ENCODE measurements around the gene UBXN1. TPM values are rescaled to one million over a fixed set of nuclear protein-coding genes. Genes with fewer than 3 reads are reported as not detected.

UBXN1 gene
- total RNA-seq, 2 experiments from 2014 or later: 101 to 129 TPM

GRCh38 chr11:62687508-62688396 is 8.9 kb upstream of the UBXN1 start:
- no peak for DNase-seq (ENCODE audit: low spot score)
- Histone ChIP-seq H2AFZ (ENCODE audit: low read length) (no peak overlapping the region), H3K9me2 (ENCODE audit: insufficient read depth, low read length) (no peaks in the 10 kb centered on the region), H4K20me1 (ENCODE audit: insufficient read depth, low read length) (no peaks in the 10 kb centered on the region), H3K36me3 (ENCODE audit: insufficient read depth, low read length) (peaks cover 35% of the 10 kb centered on the region), H3K9me3 (ENCODE audit: low read length) (no peaks in the 10 kb centered on the region), H3K27ac (ENCODE audit: low read depth, low read length, poor library complexity, severe bottlenecking) (no peak overlapping the region), H3K4me3 (ENCODE audit: low read depth, low read length, poor library complexity, severe bottlenecking) (no peak overlapping the region), H3K79me2 (ENCODE audit: insufficient read depth, low read depth, low read length) (no peaks in the 10 kb centered on the region), H3K4me1 (ENCODE audit: insufficient read depth, low read length, poor library complexity, severe bottlenecking) (no peaks in the 10 kb centered on the region), H3K4me2 (ENCODE audit: low read length) (no peak overlapping the region)
- ChIA-PET POLR2A (interaction anchor here (1.9 kb wide), 1 partner anchor 40 kb away, joined by 4 read pairs; the partner anchor contains the start of gene HNRNPUL2), CTCF (ENCODE audit: unreplicated experiment) (no interaction called here)
- intact Hi-C loops (cut with micrococcal nuclease; ENCODE audit: unreplicated experiment): no loop called here
- no peak for TF ChIP-seq EZH2phosphoT487 (IDR thresholded peaks at IDR 0.05; ENCODE audit: borderline replicate concordance, low read depth, low read length)
- TF ChIP-seq CTCF (conservative IDR thresholded peaks at IDR 0.05; ENCODE audit: low read length): no peak
- no TSS peak for BruUV-seq (replicated peaks)

- no peaks in the 10 kb centered on the region for H3K9me2 ChIP-seq (ENCODE audit: insufficient read depth, low read length)
- TF ChIP-seq EZH2phosphoT487 (IDR thresholded peaks at IDR 0.05; ENCODE audit: borderline replicate concordance, low read depth, low read length): no peak
- TF ChIP-seq CTCF (conservative IDR thresholded peaks at IDR 0.05; ENCODE audit: low read length): no peak
- ChIA-PET POLR2A (no interaction called here), CTCF (ENCODE audit: unreplicated experiment) (interaction anchor here (1.0 kb wide), 1 partner anchor 71 kb away, joined by 5 read pairs; the partner anchor contains the start of gene ZBTB3)
- intact Hi-C loops (cut with micrococcal nuclease; ENCODE audit: unreplicated experiment): no loop called here
- no peaks in the 10 kb centered on the region for H4K20me1 ChIP-seq (ENCODE audit: insufficient read depth, low read length)
- DNase-seq (ENCODE audit: low spot score): no peak
- H3K27ac ChIP-seq (ENCODE audit: low read depth, low read length, poor library complexity, severe bottlenecking): no peak overlapping the region
- H2AFZ ChIP-seq (ENCODE audit: low read length): no peak overlapping the region
- H3K4me3 ChIP-seq (ENCODE audit: low read depth, low read length, poor library complexity, severe bottlenecking): no peak overlapping the region
- no peaks in the 10 kb centered on the region for H3K9me3 ChIP-seq (ENCODE audit: low read length)
- no TSS peak for BruUV-seq (replicated peaks)
- peaks cover under 1% of the 10 kb centered on the region; the same call in 1 of the 2 replicates for H3K36me3 ChIP-seq (ENCODE audit: insufficient read depth, low read length)
- peaks cover 14% of the 10 kb centered on the region; the same call in 1 of the 2 replicates for H3K79me2 ChIP-seq (ENCODE audit: insufficient read depth, low read depth, low read length)
- H3K4me2 ChIP-seq (ENCODE audit: low read length): no peak overlapping the region
- peaks cover 24% of the 10 kb centered on the region for H3K4me1 ChIP-seq (ENCODE audit: insufficient read depth, low read length, poor library complexity, severe bottlenecking)
Observed at GRCh38 chr11:62682518-62682917, 3.6 kb upstream of the UBXN1 start.
